HepG2 (cell line): ENCODE results near the gene HOXA7. TPM values are rescaled to one million over a fixed set of nuclear protein-coding genes. Genes with fewer than 3 reads are reported as not detected.

Experiments used
- ATAC-seq: fragments of 200-7000 bp; cut with Tn5 transposase; 3 replicates; pipeline ENCODE4 v1.9.1; 2020; ENCODE audit warnings: mild to moderate bottlenecking, moderate library complexity
- BruUV-seq: library from RNA; stranded (reverse); fragments of 400-500 nt; replicated peaks from 2 replicates; lab custom pipeline; 2021; lab: Mats Ljungman, UMichigan
- CTCF ChIA-PET: fragments of 300-600 bp; formaldehyde crosslinking; extraction: SDS; loops from one replicate; lab custom pipeline; 2021; ENCODE audit warnings: low total read pairs, inconsistent platforms, low intra/inter-chr PET ratio; lab: Yijun Ruan, JAX
- POLR2A ChIA-PET: fragments of 350-600 bp; sonication (Branson Sonifier 250); formaldehyde crosslinking; loops from one replicate; lab custom pipeline; 2020; ENCODE audit warnings: antibody characterized with exemption, inconsistent platforms; lab: Yijun Ruan, JAX
- DNase-seq: peaks from one replicate; pipeline ENCODE4 v3.0.0-alpha.2; 2015; ENCODE audit warnings: low spot score
- FAIRE-seq: peaks from 3 replicates; lab custom pipeline; 2011; peaks lifted over from hg19 to GRCh38; lab: Jason Lieb, UNC
- H2AFZ ChIP-seq: one replicate; pipeline ENCODE4 v1.6.1; 2011; ENCODE audit warnings: low read length, inconsistent platforms
- H3K27ac ChIP-seq: fragments of 300-600 bp; 3 replicates; pipeline ENCODE4 v1.8.0; 2011; ENCODE audit warnings: mixed run types, mild to moderate bottlenecking, mixed read lengths, low read length, inconsistent platforms; ENCODE audit not compliant: insufficient read depth; ENCODE audit errors: extremely low read length
- H3K27me3 ChIP-seq, 2 experiments: fragments of 200-600 bp in 1 of 2; 2 replicates in 1 of 2; 3 replicates in 1 of 2; pipeline versions ENCODE4 v1.6.0 to v1.8.0; 2011; ENCODE audit warnings: low read length in 2 of 2, mild to moderate bottlenecking in 2 of 2, moderate library complexity in 2 of 2, inconsistent platforms in 1 of 2; ENCODE audit not compliant: insufficient read depth in 2 of 2, control insufficient read depth in 1 of 2
- H3K36me3 ChIP-seq, 2 experiments: fragments of 200-600 bp in 1 of 2; replicated peaks in 1 of 2; 2 replicates in 1 of 2; 3 replicates in 1 of 2; pipeline versions ENCODE4 v1.5.1 to v1.8.0; 2011; ENCODE audit warnings: low read length in 2 of 2, inconsistent platforms in 1 of 2; ENCODE audit not compliant: insufficient read depth in 2 of 2, control insufficient read depth in 1 of 2
- H3K4me1 ChIP-seq: 2 replicates; pipeline ENCODE4 v1.5.1; 2012; ENCODE audit warnings: low read length, inconsistent platforms; ENCODE audit not compliant: insufficient read depth
- H3K4me2 ChIP-seq: 2 replicates; pipeline ENCODE4 v1.6.0; 2011; ENCODE audit warnings: low read depth, low read length, inconsistent platforms
- H3K4me3 ChIP-seq, 3 experiments: fragments of 200-600 bp in 1 of 3; sonication (generic), shearing (Covaris generic) in 1 of 3; replicated peaks in 1 of 3; 2 replicates each; pipeline ENCODE4 v1.5.1; 2011 to 2016; ENCODE audit warnings: low read length in 3 of 3, inconsistent platforms in 2 of 3, low read depth in 2 of 3, mild to moderate bottlenecking in 2 of 3, control low read depth in 1 of 3, mixed read lengths in 1 of 3; ENCODE audit not compliant: insufficient read depth in 1 of 3
- H3K79me2 ChIP-seq: one replicate; pipeline ENCODE4 v1.6.1; 2011; ENCODE audit warnings: low read length, inconsistent platforms; ENCODE audit not compliant: insufficient read depth
- H3K9ac ChIP-seq: 2 replicates; pipeline ENCODE4 v1.6.0; 2011; ENCODE audit warnings: mild to moderate bottlenecking, low read depth, low read length, inconsistent platforms; ENCODE audit not compliant: insufficient read depth
- H3K9me3 ChIP-seq: 2 replicates; pipeline ENCODE4 v1.5.1; 2012; ENCODE audit warnings: mild to moderate bottlenecking, low read length
- H4K20me1 ChIP-seq: 2 replicates; pipeline ENCODE4 v1.6.0; 2011; ENCODE audit warnings: inconsistent platforms, mild to moderate bottlenecking, low read length, moderate library complexity; ENCODE audit not compliant: insufficient read depth
- FOXM1 ChIP-seq: sonication (generic); formaldehyde crosslinking; IDR thresholded peaks from 2 replicates; pipeline ENCODE4 v1.5.0; 2020; ENCODE audit warnings: missing genetic modification reagents
- HNRNPLL ChIP-seq: fragments of 200-400 bp; formaldehyde crosslinking; IDR thresholded peaks from 2 replicates; pipeline ENCODE4 v1.6.1; 2017; ENCODE audit warnings: mild to moderate bottlenecking, low read depth, low read length; ENCODE audit not compliant: poor library complexity, severe bottlenecking
- MEIS2 ChIP-seq: sonication (generic); formaldehyde crosslinking; IDR thresholded peaks from 2 replicates; pipeline ENCODE4 v1.9.0; 2021; ENCODE audit warnings: mild to moderate bottlenecking, missing genetic modification reagents
- MLLT10 ChIP-seq: sonication (generic); formaldehyde crosslinking; IDR thresholded peaks from 2 replicates; pipeline ENCODE4 v1.4.0; 2020; ENCODE audit warnings: missing genetic modification reagents
- MYC ChIP-seq: sonication (generic); formaldehyde crosslinking; IDR thresholded peaks from 2 replicates; pipeline ENCODE4 v1.9.0; 2021; ENCODE audit warnings: missing genetic modification reagents, borderline replicate concordance
- SIX1 ChIP-seq: sonication (generic); formaldehyde crosslinking; IDR thresholded peaks from 2 replicates; pipeline ENCODE4 v1.4.0; 2020; ENCODE audit warnings: missing genetic modification reagents, borderline replicate concordance
- ZBTB14 ChIP-seq: sonication (generic); formaldehyde crosslinking; IDR thresholded peaks from 2 replicates; pipeline ENCODE4 v1.4.0; 2020; ENCODE audit warnings: missing genetic modification reagents
- ZNF230 ChIP-seq: sonication (generic); formaldehyde crosslinking; IDR thresholded peaks from 2 replicates; pipeline ENCODE4 v1.4.0; 2020; ENCODE audit warnings: mild to moderate bottlenecking, missing genetic modification reagents
- ZNF256 ChIP-seq: sonication (generic); formaldehyde crosslinking; conservative IDR thresholded peaks from 2 replicates; pipeline ENCODE4 v1.4.0; 2020; ENCODE audit warnings: missing genetic modification reagents
- ZNF552 ChIP-seq: sonication (generic); formaldehyde crosslinking; IDR thresholded peaks from 2 replicates; pipeline ENCODE4 v1.9.0; 2022; ENCODE audit warnings: missing genetic modification reagents, mild to moderate bottlenecking, borderline replicate concordance
- ZNF564 ChIP-seq: sonication (generic); formaldehyde crosslinking; IDR thresholded peaks from 2 replicates; pipeline ENCODE4 v1.8.1; 2023; ENCODE audit warnings: mild to moderate bottlenecking, missing genetic modification reagents
- WGBS: methylation state at CpG from one replicate; pipeline ENCODE4 v1.1.6; 2017; ENCODE audit warnings: low lambda C conversion rate; 5-methylcytosine and 5-hydroxymethylcytosine counted together
- in situ Hi-C: cut with HindIII; loops from 2 replicates; pipeline ENCODE4 v1.10.0; 2017; ENCODE audit warnings: low pct_unique_long_range_greater_than_20kb; ENCODE audit not compliant: extremely low pct_ligation_motif_present
- intact Hi-C: fragments of 100-400 bp; cut with micrococcal nuclease; formaldehyde crosslinking; loops from one replicate; pipeline ENCODE4 v1.10.0; 2022; ENCODE audit not compliant: unreplicated experiment
- polyA plus RNA-seq, 8 experiments: library from polyadenylated mRNA; depleted of rRNA in 3 of 8; stranded (reverse) in 7 of 8; unstranded in 1 of 8; fragments of >200 nt; fragmentation: Illumina TruSeq in 4 of 8; extraction: Trizol in 4 of 8; gene quantifications; 2 replicates each; pipeline versions ENCODE4 v1.2.1 to v1.2.3, GENCODE V29; 2011 to 2016; ENCODE audit warnings: low read depth in 4 of 8, missing spikeins in 1 of 8, mixed read lengths in 1 of 8; ENCODE audit not compliant: insufficient read depth in 1 of 8
- total RNA-seq, 5 experiments: library from RNA; depleted of rRNA; stranded (reverse); fragments of >200 nt; fragmentation: Illumina TruSeq; extraction: Trizol; gene quantifications; 2 replicates each; pipeline ENCODE4 v1.2.3, GENCODE V29; 2016; ENCODE audit warnings: low read depth in 1 of 5
- TF ChIP-seq, protein P1 (sequence below): sonication (generic); formaldehyde crosslinking; IDR thresholded peaks from 2 replicates; pipeline ENCODE4 v1.4.0; 2020; ENCODE audit warnings: missing genetic modification reagents, low read depth, mild to moderate bottlenecking, borderline replicate concordance

Gene HOXA7
- total and polyA plus RNA-seq, 2 of the 13 experiments (the other 11 are each of a cell fraction or from before 2014, with no cell fraction given), result 0.05 TPM; not detected in 1

- Histone ChIP-seq H3K4me1 (peaks cover 88% of the 10 kb centered on the region), H3K4me2 (0 out of 2 replicates have a peak overlapping the region, but pooled peaks have one; percentile 11), H3K27me3 (no peaks in the 10 kb centered on the region), H2AFZ (no peak overlapping the region), H3K79me2 (peaks cover 9% of the 10 kb centered on the region), H3K36me3 (peaks cover 0 to 8% of the 10 kb centered on the region in 2 experiments; a peak in 1 of 5 replicates), H3K9me3 (no peaks in the 10 kb centered on the region), H3K4me3 (no peak overlapping the region), H4K20me1 (no peaks in the 10 kb centered on the region), H3K9ac (0 out of 2 replicates have a peak overlapping the region, but pooled peaks have one; percentile 0), H3K27ac (no peak overlapping the region)
- TF ChIP-seq SIX1 (CRISPR knock-in tag) (no peak), ZNF564 (no peak), MEIS2 (no peak), HNRNPLL (no peak), FOXM1 (CRISPR knock-in tag) (no peak), ZNF552 (CRISPR knock-in tag) (no peak), ZBTB14 (CRISPR knock-in tag) (no peak), ZNF230 (CRISPR knock-in tag) (no peak), ZNF256 (no peak), MLLT10 (CRISPR knock-in tag) (no peak), MYC (CRISPR knock-in tag) (no peak)
- TF ChIP-seq, protein P1, sequence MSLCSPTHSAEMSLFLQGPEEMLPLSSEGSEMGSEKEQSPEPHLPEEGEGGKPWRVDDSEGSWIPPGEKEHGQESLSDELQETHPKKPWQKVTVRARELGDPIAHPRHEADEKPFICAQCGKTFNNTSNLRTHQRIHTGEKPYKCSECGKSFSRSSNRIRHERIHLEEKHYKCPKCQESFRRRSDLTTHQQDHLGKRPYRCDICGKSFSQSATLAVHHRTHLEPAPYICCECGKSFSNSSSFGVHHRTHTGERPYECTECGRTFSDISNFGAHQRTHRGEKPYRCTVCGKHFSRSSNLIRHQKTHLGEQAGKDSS (CRISPR knock-in tag), result no peak
- ChIA-PET CTCF (no interaction called here), POLR2A (interaction anchor here (0.9 to 1.2 kb wide), 2 partner anchors 8 to 32 kb away, joined by 3 read pairs; partner anchors contain the start of gene HOXA1)
- ATAC-seq (no peak), DNase-seq (no peak), FAIRE-seq (peak; percentile 44)
- WGBS, result 55% methylated on average over 2 of the region's 2 CpGs
- intact Hi-C loops (no loop called here), in situ Hi-C loops (no loop called here)
- BruUV-seq, result no TSS peak
Observed at GRCh38 chr7:27128034-27128433, 28.4 kb downstream of the HOXA7 start.
